Heart right ventricle (tissue), 16 donors: ENCODE data around the gene ZNF610. TPM values are rescaled to one million over a fixed set of nuclear protein-coding genes. Genes with fewer than 3 reads are reported as not detected.
A peak's percentile ranks its signal among the peaks of the same experiment; 100 is the strongest.

Source experiments
- ATAC-seq, 8 donors: fragments of 200-7000 bp; cut with Tn5 transposase; one replicate each; pipeline ENCODE4 v1.9.1; 2020; ENCODE audit warnings: mild to moderate bottlenecking in 8 of 8, moderate library complexity in 8 of 8, moderate number of reproducible peaks in 1 of 8
- DNase-seq, 2 donors: peaks; one replicate each; pipeline ENCODE4 v3.0.0-alpha.2; 2020
- H3K27ac ChIP-seq, 10 donors: fragments of 200-600 bp; sonication (generic) in 2 of 10; one replicate each; pipeline versions ENCODE4 v1.5.0 to v1.8.0; 2020 to 2022; ENCODE audit warnings: mild to moderate bottlenecking in 3 of 10
- H3K27me3 ChIP-seq, 7 donors: fragments of 200-600 bp; one replicate each; pipeline ENCODE4 v1.8.0; 2021 to 2022; ENCODE audit warnings: mild to moderate bottlenecking in 2 of 7
- H3K36me3 ChIP-seq, 9 donors: fragments of 200-600 bp; sonication (generic) in 1 of 9; one replicate each; pipeline versions ENCODE4 v1.5.0 to v1.8.0; 2020 to 2022; ENCODE audit warnings: mild to moderate bottlenecking in 2 of 9
- H3K4me1 ChIP-seq, 9 donors: fragments of 200-600 bp; sonication (generic) in 1 of 9; one replicate each; pipeline versions ENCODE4 v1.5.0 to v1.8.0; 2020 to 2022; ENCODE audit warnings: mild to moderate bottlenecking in 4 of 9
- H3K4me3 ChIP-seq, 10 donors: fragments of 200-600 bp; sonication (generic) in 2 of 10; one replicate each; pipeline versions ENCODE4 v1.5.0 to v1.8.0; 2020 to 2022; ENCODE audit warnings: mild to moderate bottlenecking in 7 of 10, moderate library complexity in 2 of 10
- H3K9me3 ChIP-seq, 11 donors: fragments of 200-600 bp in 10 of 11; sonication (generic) in 2 of 11; one replicate each; pipeline versions ENCODE4 v1.5.0 to v1.8.0; 2013 to 2022; ENCODE audit warnings: mild to moderate bottlenecking in 2 of 11, control low read depth in 1 of 11, moderate library complexity in 1 of 11
- WGBS, 2 donors: extraction: QIAGEN DNeasy Blood & Tissue Kit; methylation state at CpG; one replicate each; pipeline ENCODE4 v1.1.7; 2013; ENCODE audit warnings: inconsistent platforms in 1 of 2; 5-methylcytosine and 5-hydroxymethylcytosine counted together
- intact Hi-C, 10 donors: fragments of 100-400 bp; cut with DNase I; formaldehyde crosslinking; loops; one replicate each; pipeline versions ENCODE4 v1.11.1 to v1.14.2; 2022
- polyA plus RNA-seq, 2 donors: library from polyadenylated mRNA; stranded (reverse); fragments of 200-250 nt; gene quantifications; one replicate each; pipeline ENCODE4 v1.2.3, GENCODE V29; 2013
- total RNA-seq, 10 donors: library from RNA; stranded (reverse); fragmentation: NEBNext Ultra II Directional in 3 of 10; extraction: Animal tissue kit (Norgen Biotek cat#: 25700) in 3 of 10; gene quantifications; one replicate each; pipeline versions ENCODE4 v1.2.1 to v1.2.4, GENCODE V29; 2021 to 2023
- TF ChIP-seq, protein P1 (sequence below), 9 donors: fragments of 200-600 bp; sonication (generic) in 2 of 9; IDR thresholded peaks; one replicate each; pipeline versions ENCODE4 v1.5.0 to v1.8.0; 2021 to 2022; ENCODE audit warnings: antibody characterized with exemption in 9 of 9, mild to moderate bottlenecking in 5 of 9, moderate library complexity in 1 of 9
- donor health status: Arrhythmogenic right ventricular cardiomyopathy.
- donor health status: ischemic (EF 13 %, LVEDD 7.1; RV severe dilation, severe dysfunction).
- donor health status: healthy with polysubstance abuse.
- donor health status: DM: no; HTN: yes; CAD: no.
- donor health status: DM: no; HTN: no; CAD: no.
- donor health status: ischemic (EF 25% LVEDD 6.9; RV normal size, moderate dysfunction).
- donor health status: ischemic (EF 25% LVEDD 5.7; RV mildly dilated, moderate dysfunction).
- donor health status: healthy.
- donor health status: DM: yes; HTN: yes; CAD: no.
- donor health status: Ischemic cardiomyopathy.
- donor health status: ischemic (EF 35%, LVEDD 5.7; RV mildly dilated, moderate dysfunction).
- donor health status: nonischemic (EF 11% LVEDD 7.7; RV severe dilation, severe dysfunction).
- donor health status: DM: yes; HTN: yes; CAD: no.
- donor health status: PGD.
- donor health status: ischemic (EF 29% LVEDD 5.4; RV normal size, mild dysfunction).
- donor health status: nonischemic (EF 23%, LVEDD 6.1; RV moderate dilation, normal function).

The ZNF610 gene
- total and polyA plus RNA-seq, 12 donors, result 1.1 to 6.8 (median 3.7) TPM

DNA sequence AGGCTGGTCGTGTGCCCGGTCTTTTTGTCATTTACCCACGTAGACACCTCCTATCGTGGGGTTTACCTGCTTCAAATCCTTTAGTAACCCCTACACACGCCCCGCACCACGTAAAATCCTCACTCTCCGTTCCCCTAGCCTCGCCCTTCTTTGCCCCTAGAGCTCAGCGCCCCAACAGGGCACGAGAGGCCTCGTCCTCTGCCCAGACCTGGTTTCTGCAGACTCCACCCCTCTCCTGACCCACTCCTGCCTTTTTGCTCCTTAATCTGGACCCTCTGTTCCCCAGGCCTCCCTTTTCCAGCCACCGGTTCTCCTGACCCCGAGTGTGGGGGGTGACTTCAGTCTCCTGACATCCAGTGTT, 62.0 kb downstream of the ZNF610 start:
- H3K4me3 ChIP-seq, result peak overlapping the region; percentile 54 to 84 (median 72)
- H3K36me3 ChIP-seq, result peaks cover 0 to 78% (median 59%) of the 10 kb centered on the region in 9 donors
- ATAC-seq, result peak; percentile 14 to 46 (median 31)
- peaks cover 11 to 21% (median 17%) of the 10 kb centered on the region in 9 donors for H3K4me1 ChIP-seq
- DNase-seq, result peak; percentile 4 to 11
- peak overlapping the region in 9 of 10 donors; percentile 57 to 90 (median 79) for H3K27ac ChIP-seq
- intact Hi-C loops, result loop anchor here in 1 of 10 donors (10.0 kb wide), 1 partner anchor 167 kb away; no protein-coding TSS in a partner anchor
- H3K27me3 ChIP-seq, result no peaks in the 10 kb centered on the region
- 0 to 4% methylated on average over 14 of the region's 14 CpGs for WGBS, 2 donors
- H3K9me3 ChIP-seq, result peaks cover 0 to 89% (median 12%) of the 10 kb centered on the region in 11 donors
- TF ChIP-seq, protein P1, sequence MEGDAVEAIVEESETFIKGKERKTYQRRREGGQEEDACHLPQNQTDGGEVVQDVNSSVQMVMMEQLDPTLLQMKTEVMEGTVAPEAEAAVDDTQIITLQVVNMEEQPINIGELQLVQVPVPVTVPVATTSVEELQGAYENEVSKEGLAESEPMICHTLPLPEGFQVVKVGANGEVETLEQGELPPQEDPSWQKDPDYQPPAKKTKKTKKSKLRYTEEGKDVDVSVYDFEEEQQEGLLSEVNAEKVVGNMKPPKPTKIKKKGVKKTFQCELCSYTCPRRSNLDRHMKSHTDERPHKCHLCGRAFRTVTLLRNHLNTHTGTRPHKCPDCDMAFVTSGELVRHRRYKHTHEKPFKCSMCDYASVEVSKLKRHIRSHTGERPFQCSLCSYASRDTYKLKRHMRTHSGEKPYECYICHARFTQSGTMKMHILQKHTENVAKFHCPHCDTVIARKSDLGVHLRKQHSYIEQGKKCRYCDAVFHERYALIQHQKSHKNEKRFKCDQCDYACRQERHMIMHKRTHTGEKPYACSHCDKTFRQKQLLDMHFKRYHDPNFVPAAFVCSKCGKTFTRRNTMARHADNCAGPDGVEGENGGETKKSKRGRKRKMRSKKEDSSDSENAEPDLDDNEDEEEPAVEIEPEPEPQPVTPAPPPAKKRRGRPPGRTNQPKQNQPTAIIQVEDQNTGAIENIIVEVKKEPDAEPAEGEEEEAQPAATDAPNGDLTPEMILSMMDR (IDR thresholded peaks at IDR 0.05), result no peak

DNA sequence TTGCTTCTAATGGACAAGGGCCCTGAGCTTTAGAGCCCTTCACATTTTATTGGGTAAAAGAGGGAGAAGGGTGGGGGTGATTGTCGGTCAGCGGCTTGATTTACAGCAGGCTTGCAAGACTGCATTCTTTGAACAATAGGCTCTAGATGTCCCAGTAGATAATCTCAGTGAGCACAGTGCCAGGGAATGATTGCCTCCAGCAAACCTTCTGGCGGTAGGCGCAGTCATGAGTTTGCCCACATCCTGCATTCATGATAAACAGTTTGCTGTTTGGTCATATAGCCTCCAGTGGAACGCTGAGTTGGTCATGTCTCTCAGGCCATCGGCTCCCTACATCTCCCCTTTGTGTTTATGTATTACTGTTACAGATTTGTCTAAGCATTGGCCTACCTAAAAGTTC, 74.2 kb downstream of the ZNF610 start:
- TF ChIP-seq, protein P1 (IDR thresholded peaks at IDR 0.05), result no peak
- no peak overlapping the region for H3K4me3 ChIP-seq
- peaks cover 7 to 100% (median 90%) of the 10 kb centered on the region in 9 donors for H3K36me3 ChIP-seq
- H3K27ac ChIP-seq, result no peak overlapping the region
- DNase-seq, result no peak
- no peaks in the 10 kb centered on the region for H3K4me1 ChIP-seq
- H3K27me3 ChIP-seq, result no peaks in the 10 kb centered on the region
- peaks cover 0 to 100% (median 62%) of the 10 kb centered on the region in 11 donors for H3K9me3 ChIP-seq
- ATAC-seq, result no peak
- WGBS, 2 donors, result 88 to 97% methylated on average over 6 of the region's 6 CpGs
- intact Hi-C loops, result no loop called here

DNA sequence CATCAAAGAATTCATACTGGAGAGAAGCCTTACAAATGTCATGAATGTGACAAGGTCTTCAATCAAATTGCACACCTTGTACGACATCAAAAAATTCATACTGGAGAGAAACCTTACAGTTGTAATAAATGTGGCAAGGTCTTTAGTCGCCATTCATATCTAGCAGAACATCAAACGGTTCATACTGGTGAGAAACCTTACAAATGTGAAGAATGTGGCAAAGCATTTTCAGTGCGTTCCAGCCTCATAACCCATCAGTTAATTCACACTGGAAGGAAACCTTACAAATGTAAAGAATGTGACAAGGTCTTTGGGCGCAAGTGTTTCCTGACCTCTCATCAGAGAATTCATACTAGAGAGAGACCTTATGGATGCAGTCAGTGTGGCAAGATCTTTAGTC, 79.7 kb downstream of the ZNF610 start:
- Histone ChIP-seq H3K4me1 (no peaks in the 10 kb centered on the region), H3K4me3 (no peak overlapping the region), H3K27ac (no peak overlapping the region), H3K27me3 (no peaks in the 10 kb centered on the region), H3K9me3 (peaks cover 0 to 100% (median 89%) of the 10 kb centered on the region in 11 donors), H3K36me3 (peaks cover 0 to 55% (median 35%) of the 10 kb centered on the region in 9 donors)
- TF ChIP-seq, protein P1 (IDR thresholded peaks at IDR 0.05), result no peak
- DNase-seq (no peak), ATAC-seq (no peak)
- 96% methylated on average over 5 of the region's 5 CpGs for WGBS, 2 donors
- intact Hi-C loops, result no loop called here

Other genes starting within 250 kb of the ZNF610 start
- 10 to 100 TPM in 2 of 10 donors, 1 to 10 TPM in 8; 6.7 to 10.7 (median 9.3) TPM for gene ZNF841, start 240.5 kb upstream of the ZNF610 start, total RNA-seq
- 1 to 10 TPM; 3.1 to 8.5 TPM for gene ZNF841, start 240.5 kb upstream of the ZNF610 start, polyA plus RNA-seq
- 1 to 10 TPM; 4.9 to 8.0 (median 6.5) TPM for gene ZNF616, start 196.3 kb upstream of the ZNF610 start, total RNA-seq
- gene ZNF616, start 196.3 kb upstream of the ZNF610 start, polyA plus RNA-seq, result 1 to 10 TPM; 1.6 to 2.2 TPM
- gene ZNF836, start 164.6 kb upstream of the ZNF610 start, total RNA-seq, result 10 to 100 TPM in 1 of 10 donors, 1 to 10 TPM in 9; 5.1 to 10.6 (median 7.1) TPM
- 1 to 10 TPM; 2.3 to 6.1 TPM for gene ZNF836, start 164.6 kb upstream of the ZNF610 start, polyA plus RNA-seq
- 100 to 1,000 TPM; 337 to 469 (median 401) TPM for gene PPP2R1A, start 146.2 kb upstream of the ZNF610 start, total RNA-seq
- 100 to 1,000 TPM; 238 to 438 TPM for gene PPP2R1A, start 146.2 kb upstream of the ZNF610 start, polyA plus RNA-seq
- 10 to 100 TPM in 6 of 10 donors, 1 to 10 TPM in 4; 9.0 to 14.4 (median 10.5) TPM for gene ZNF766, start 66.7 kb upstream of the ZNF610 start, total RNA-seq
- gene ZNF766, start 66.7 kb upstream of the ZNF610 start, polyA plus RNA-seq, result 1 to 10 TPM; 3.1 TPM
- gene ZNF480, start 39.1 kb upstream of the ZNF610 start, total RNA-seq, result 10 to 100 TPM; 11.4 to 19.6 (median 13.4) TPM
- gene ZNF480, start 39.1 kb upstream of the ZNF610 start, polyA plus RNA-seq, result 10 to 100 TPM in 1 of 2 donors, 1 to 10 TPM in 1; 6.9 to 16.2 TPM
- gene ZNF880, start 33.7 kb downstream of the ZNF610 start, total RNA-seq, result 10 to 100 TPM; 13.4 to 24.2 (median 18.7) TPM
- 10 to 100 TPM; 12.4 to 14.3 TPM for gene ZNF880, start 33.7 kb downstream of the ZNF610 start, polyA plus RNA-seq
- gene ZNF528, start 61.6 kb downstream of the ZNF610 start, total RNA-seq, result 10 to 100 TPM; 10.2 to 26.7 (median 17.4) TPM
- 10 to 100 TPM in 1 of 2 donors, 1 to 10 TPM in 1; 5.4 to 15.1 TPM for gene ZNF528, start 61.6 kb downstream of the ZNF610 start, polyA plus RNA-seq
- gene ZNF534, start 92.9 kb downstream of the ZNF610 start, total RNA-seq, result under 1 TPM; 0.12 to 0.85 (median 0.24) TPM
- gene ZNF534, start 92.9 kb downstream of the ZNF610 start, polyA plus RNA-seq, result under 1 TPM; 0.28 to 0.88 TPM
- gene ZNF578, start 117.3 kb downstream of the ZNF610 start, total RNA-seq, result 1 to 10 TPM; 1.3 to 3.5 (median 2.0) TPM
- 1 to 10 TPM in 1 of 2 donors, under 1 TPM in 1; 0.58 to 1.8 TPM for gene ZNF578, start 117.3 kb downstream of the ZNF610 start, polyA plus RNA-seq
- gene ZNF808, start 191.4 kb downstream of the ZNF610 start, total RNA-seq, result 10 to 100 TPM; 18.0 to 44.0 (median 32.9) TPM
- 1 to 10 TPM; 1.8 to 8.6 TPM for gene ZNF808, start 191.4 kb downstream of the ZNF610 start, polyA plus RNA-seq
- 10 to 100 TPM; 11.3 to 27.9 (median 20.3) TPM for gene ZNF701, start 234.0 kb downstream of the ZNF610 start, total RNA-seq
- gene ZNF701, start 234.0 kb downstream of the ZNF610 start, polyA plus RNA-seq, result 10 to 100 TPM in 1 of 2 donors, 1 to 10 TPM in 1; 3.0 to 20.5 TPM